Mucosa of gallbladder (tissue), 1 donor: ENCODE measurements around the gene SBF2. TPM values are rescaled to one million over a fixed set of nuclear protein-coding genes. Genes with fewer than 3 reads are reported as not detected.
A peak's percentile ranks its signal among the peaks of the same experiment; 100 is the strongest.

Experiments
- DNase-seq: peaks from one replicate; pipeline ENCODE4 v3.0.0-alpha.2; 2020; ENCODE audit warnings: low spot score
- total RNA-seq: library from RNA; stranded (reverse); gene quantifications from one replicate; pipeline ENCODE4 v1.2.1, GENCODE V29; 2021
- donor health status: DM: no; HTN: no; CAD: no.

Gene SBF2
- total RNA-seq, 1 donor from 2014 or later, result 53.1 TPM

GRCh38 chr11:9776203-9776602 is 517.8 kb downstream of the SBF2 start:
- DNase-seq, result no peak

- no peak for DNase-seq
These were observed 518.6 kb downstream of the SBF2 start for GRCh38 chr11:9775398-9775779.

DNA sequence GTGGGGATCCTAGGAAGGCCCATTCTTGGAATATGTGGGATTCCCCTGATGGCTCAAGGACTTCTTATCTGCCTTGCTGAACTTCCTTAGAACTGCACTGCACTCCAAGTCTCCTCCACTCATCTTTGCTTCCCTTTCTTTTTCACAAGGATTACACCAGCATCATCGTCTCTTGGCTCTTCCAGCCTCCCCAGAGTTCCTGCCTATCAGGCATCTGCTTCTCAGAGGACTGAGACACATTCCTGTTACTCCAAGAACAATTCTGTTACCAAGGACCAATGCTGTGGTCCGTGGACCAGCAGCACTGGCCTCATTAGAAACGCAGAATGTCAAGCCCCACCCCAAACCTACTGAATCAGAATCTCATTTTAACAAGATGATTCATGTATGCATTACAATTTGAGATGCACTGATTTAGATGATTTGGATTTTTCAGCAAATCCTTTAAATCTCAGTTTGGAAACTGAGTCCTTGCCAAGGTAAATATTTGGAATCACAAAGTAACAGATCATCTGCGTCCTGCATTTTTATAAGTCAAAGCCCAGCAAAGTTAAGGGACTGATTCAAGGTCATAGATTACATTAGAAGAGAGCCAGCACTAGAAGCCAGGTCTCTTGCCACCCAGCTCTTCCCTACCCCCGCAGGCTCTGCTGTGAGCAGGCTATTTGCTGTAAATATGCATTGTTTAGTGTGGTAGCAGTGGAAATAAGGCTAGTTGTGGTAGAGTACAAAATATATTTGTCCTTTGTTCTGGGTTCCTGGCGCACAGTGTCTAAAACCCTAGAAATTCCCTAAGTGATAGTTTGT is 519.2 kb downstream of the SBF2 start:
- DNase-seq, result no peak

DNA sequence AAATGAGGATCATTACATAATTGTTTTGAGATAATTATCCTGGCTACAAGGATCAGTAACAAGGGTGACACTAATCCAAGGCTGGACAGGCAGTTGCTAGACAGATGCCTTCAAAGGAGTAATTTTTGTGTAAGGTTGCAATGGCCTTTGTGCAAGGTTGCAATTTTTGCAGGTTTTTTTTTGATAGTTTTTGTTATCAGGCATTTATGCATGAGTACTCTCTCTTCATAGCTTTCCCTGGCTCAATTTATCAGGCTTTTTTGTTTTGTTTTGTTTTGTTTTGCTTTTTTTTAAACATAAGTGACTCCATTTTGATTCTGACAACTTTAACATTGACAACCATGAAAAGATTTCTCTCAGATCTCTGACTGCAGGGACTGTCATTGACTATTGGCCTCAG is 519.9 kb downstream of the SBF2 start:
- DNase-seq, result no peak

GRCh38 chr11:9773524-9773923 is 520.5 kb downstream of the SBF2 start:
- DNase-seq, result no peak

DNA sequence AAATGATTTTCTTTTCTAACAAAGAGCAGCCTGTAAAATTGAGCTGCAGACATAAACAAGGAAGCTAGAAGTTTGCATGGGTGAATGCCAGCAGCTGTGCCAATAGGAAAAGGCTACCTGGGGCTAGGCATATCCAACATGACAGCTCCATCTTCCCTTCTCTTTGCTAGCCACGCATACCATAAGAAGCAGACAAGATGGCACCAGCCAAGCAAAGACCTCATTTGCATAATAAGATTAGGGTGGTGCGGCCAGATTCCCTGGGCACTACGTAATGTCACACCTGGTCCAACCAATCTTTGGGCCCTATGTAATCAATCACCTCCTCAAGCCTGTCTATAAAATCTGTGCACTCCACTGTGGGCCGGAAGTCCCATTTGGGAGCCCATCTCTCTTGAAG is 521.8 kb downstream of the SBF2 start:
- no peak for DNase-seq

DNA sequence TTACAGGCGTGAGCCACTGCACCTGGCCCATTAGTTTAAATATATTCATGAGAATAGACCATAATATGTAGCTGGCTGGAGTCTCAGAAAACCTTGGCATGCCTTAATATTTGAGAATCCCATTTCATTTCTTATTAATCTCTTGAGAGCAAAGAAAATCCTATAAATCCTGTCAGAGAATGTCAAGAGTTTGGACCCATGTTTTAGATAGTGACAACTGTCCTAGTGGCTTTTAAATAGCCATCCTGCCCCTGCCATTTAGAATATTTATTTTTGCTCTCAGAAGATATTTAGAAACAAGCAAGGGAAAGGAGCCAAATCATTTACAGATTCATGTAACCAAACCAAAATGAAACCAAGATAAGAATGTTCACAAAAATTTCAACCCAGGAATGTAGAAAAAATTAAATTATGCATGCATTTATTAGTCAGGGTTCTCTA is 522.9 kb downstream of the SBF2 start:
- DNase-seq, result no peak

DNA sequence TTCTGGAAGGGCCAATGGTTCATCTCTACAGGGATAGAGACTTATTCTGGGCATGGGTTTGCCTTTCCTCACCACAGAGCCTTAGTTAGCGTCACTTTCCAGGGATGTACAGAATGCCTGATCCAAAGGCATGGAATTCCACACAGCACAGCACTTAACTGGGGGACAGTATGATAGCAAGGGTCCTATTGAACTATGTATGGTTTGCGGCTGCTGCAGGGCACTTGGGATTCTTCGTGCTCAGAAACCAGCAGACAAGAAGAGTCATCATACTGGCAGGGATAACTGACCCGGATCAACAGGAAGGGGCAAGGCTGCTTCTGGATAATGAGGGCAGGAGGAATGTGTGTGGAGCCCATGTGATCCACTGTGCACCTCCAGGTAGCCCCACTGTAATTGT is 524.4 kb downstream of the SBF2 start:
- no peak for DNase-seq

DNA sequence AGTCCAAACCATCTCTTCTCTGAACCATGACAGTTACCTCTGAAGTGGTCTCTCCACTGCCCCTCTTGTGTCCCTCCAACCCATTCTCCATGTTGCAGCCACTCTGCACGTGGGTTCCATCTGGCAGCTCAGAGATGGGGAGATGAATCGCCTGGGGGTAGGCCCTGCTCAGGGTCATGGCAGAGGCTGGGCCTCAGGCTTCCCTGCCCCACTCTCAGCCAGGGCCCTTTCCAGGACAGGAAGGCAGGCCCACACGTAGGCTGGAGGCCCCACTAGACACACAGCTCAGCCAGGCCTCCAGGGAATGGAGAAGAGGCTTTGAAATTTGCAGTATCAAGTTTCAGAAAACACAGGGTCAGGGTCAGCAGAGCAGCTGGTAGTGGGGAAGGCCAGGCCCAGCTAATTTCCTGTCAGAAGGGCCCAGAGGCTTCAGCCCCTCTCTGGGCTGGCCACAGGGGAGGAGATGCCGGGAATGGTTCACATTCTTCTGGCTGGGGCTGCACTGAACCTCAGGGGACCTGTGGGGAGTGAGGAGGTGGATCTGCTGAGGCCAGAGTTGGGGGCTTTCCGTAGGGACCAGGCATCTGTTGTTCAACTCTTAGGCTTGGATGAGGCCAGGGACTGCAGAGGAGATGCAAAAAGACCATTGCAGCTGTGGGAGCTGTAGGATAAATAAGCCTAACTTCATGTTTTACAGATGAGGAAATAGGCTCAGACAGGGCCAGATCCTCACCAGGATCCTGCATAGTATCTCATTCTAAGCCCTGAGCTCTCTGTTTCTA is 528.5 kb downstream of the SBF2 start:
- peak; percentile 37 for DNase-seq

DNA sequence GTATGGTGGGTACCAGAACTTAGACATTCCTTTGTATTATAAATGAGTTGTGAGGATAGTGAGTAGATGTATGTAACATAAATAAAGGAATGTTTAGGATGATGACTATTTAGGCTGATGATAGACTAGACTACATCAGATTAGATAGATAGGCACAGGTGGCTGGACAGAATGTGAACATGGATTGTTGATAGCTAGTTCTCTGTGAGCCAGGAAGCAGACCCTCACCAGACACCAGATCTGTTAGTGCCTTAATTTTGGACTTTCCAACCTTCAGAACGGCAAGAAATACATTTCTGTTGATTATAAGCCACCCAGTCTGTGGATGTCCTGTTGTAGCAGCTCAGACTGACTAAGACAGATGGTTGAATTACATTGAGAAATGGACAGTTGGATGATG is 530.7 kb downstream of the SBF2 start:
- no peak for DNase-seq

DNA sequence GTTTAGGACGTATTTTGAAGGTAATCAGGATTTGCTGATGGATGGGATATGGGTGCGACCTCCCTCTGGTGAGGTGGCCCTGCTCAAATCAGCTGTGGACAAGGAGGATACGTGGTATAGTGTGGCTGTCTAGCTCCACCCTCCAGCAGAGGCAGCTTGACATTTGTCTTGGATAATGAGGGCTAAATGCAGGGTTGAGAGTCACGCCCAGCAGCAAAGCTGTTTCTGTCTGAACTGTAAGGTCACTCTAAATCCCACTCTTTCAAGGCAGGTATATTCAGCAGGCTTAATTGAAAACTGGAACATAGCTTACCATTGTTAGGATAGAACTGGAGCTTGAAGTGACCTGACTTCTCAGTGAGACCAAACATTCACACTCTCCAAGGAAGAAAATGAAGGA is 531.5 kb downstream of the SBF2 start:
- no peak for DNase-seq

DNA sequence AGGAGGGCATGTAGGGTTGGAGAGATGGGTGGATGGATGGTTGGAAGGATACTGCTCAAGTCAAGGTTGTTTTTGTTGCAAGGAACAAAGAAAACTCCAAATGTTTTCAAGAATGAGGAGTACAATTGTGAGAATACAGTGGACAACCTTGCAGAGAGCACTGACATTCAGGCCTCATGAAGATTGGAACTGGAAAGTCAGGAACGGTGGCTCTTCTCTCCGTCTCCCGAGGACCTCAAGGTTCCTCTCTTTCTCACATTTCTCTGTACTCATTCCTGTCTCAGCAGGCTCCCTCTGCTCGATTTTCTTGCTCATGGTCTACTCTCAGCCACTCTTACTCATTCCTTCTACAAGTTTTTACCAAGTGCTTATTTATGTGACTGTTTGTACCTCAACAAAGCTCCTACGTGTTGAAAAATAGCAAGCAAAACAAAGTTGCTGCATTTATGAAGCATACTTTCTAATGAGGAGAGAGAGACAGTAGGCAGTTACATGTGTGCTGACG is 532.5 kb downstream of the SBF2 start:
- no peak for DNase-seq

- DNase-seq, result peak; percentile 79
These were observed 533.8 kb downstream of the SBF2 start for GRCh38 chr11:9760193-9760575.

DNA sequence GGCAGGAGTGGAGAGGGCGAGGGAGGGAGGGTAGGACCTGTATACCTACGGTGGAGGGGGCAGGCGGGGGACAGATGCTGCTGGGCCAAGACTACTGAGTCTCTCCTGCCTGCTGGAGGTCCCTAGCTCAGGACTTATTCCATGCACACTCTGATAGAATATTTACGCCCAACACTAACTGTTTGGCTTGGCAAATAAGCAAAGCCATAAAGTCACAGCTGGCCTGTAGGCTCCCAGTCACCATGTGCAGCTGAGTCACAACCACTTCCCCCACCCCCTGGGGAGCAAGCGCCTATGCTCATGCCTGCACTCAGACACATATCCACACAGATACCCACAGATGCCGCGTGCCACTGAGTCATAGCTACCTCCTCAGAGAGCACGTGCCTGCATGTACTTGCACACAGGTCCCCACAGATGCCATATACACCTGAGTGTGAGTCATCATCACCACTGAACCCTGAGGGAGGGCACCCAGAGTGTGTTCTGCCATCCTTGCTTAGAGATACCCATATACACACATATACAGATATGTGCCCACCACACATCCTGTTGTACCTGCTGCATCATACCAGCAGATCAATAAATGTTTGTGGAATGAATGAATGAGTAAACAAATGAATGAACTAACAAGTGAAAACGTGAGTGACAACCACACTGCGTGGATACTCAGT is 534.4 kb downstream of the SBF2 start:
- DNase-seq, result peak; percentile 91

GRCh38 chr11:9758637-9759518 is 535.1 kb downstream of the SBF2 start:
- peak; percentile 59 for DNase-seq

DNA sequence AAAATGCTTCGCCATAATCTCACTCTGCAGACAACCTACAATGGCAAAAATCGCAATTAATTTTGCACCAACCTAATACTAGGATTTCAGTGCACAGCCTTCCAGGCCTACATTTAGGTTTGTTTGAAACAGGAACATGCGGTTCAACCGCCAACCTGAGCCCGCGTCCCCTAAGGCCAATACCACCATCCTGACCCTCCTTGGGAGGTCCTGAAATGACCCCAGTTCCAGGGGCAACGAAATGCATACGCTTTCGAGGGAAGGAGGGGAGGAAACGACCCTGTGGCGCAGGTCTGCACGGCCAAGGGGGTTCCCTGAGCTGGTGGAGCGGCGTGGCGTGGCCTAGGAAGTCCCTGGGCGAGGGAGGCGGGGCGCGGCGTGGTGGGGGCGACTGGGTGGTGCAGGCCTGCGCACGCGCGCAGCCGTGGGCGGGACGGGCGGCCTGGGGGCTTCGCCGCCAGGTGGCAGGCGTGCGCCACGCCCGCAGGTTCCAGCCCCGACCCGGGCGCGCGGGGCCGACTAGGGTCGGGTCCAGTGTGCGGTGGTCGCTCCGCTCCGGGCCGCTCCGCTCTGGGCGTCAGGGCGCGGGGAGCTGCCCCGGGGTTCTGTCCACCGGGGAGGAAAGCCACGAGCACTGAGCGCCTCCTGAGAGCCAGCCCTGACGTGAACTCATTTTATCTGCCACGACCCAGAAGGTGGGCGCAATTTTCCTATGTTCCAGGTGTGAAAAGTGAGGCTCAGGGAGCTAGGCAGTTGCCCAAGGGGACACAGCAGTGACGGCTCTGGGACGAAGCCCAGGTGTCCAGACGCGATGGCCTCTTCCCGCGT is 536.0 kb downstream of the SBF2 start:
- peak; percentile 87 for DNase-seq

- no peak for DNase-seq
These were observed 537.1 kb downstream of the SBF2 start for GRCh38 chr11:9756878-9757277.

DNA sequence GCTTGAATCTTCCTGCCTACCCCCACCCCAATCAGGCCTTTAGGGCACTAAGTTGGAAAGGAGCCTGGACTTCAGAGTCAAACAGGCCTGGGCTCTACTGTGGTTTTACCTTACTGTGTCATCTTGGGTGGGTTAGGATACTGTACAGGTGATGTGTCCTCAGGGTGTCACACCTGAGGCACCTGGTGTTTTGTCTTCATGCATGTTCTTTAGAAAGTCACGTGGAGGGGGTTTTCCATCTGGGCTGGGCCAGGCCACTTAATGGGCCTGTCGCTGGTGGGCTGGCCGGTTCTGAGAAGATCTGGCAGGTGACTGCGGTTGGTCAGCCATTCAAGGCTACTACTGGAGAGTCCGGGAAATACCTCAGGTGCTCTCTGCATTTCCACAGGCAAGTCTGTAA is 537.6 kb downstream of the SBF2 start:
- no peak for DNase-seq

DNA sequence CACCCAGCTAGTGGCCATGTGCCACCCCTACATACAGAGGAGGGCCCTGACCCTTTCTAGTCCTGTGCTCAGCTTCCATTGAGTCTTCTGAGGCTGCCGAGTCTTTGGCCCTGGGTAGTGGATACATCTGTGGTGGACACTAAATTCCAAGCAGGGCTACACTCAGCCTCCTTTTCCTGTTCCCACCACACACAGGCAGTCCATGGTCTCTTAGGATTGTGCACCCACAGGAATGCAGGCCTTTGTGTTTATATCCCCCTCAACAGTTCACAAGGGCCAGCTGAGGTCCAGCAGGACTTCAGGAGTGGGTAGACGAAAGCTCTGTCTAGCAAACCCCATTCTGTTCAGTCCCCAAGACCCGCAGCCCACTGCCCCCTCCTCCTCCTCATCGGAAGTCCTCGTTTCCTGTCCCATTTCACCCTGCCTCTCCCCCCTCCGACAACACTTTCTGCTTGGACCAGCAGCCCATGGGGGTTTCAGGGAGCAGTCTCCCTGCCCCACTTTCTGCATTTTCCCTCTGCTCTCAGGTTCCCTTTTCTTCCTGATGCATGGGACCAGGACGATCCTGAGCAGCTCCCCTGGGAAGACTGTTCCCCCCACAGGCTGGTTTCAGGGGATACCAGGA is 538.3 kb downstream of the SBF2 start:
- no peak for DNase-seq

DNA sequence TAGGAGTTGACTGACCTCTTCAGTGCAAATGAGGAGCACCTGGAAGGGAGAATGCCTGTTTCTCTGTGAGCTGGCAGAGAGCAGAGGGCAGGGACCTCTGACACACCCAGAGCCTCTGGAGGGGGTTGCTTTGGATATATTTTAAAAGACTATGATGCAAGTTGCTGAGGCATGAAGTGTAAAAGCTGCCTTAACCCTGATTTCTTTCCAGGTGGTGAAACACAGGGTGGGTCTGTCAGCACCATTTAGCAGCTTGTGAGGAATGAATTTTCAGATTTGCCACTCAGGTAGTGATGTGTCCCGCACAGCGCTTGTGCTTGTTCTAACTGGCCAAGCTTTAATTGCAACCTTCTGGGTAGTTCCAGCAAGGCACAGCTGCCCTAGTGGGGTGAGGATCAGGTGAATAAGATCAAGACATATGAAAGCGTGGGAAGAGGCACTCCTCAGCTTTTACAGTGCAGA is 540.0 kb downstream of the SBF2 start:
- DNase-seq, result no peak
